Measurements from ENCODE around the gene DUSP9.
"Not testable (repeated sequence)": the region's sequence is repeated elsewhere in the genome, so short reads cannot be mapped to it uniquely, and the experiment has no call there.

The DUSP9 gene

DNA sequence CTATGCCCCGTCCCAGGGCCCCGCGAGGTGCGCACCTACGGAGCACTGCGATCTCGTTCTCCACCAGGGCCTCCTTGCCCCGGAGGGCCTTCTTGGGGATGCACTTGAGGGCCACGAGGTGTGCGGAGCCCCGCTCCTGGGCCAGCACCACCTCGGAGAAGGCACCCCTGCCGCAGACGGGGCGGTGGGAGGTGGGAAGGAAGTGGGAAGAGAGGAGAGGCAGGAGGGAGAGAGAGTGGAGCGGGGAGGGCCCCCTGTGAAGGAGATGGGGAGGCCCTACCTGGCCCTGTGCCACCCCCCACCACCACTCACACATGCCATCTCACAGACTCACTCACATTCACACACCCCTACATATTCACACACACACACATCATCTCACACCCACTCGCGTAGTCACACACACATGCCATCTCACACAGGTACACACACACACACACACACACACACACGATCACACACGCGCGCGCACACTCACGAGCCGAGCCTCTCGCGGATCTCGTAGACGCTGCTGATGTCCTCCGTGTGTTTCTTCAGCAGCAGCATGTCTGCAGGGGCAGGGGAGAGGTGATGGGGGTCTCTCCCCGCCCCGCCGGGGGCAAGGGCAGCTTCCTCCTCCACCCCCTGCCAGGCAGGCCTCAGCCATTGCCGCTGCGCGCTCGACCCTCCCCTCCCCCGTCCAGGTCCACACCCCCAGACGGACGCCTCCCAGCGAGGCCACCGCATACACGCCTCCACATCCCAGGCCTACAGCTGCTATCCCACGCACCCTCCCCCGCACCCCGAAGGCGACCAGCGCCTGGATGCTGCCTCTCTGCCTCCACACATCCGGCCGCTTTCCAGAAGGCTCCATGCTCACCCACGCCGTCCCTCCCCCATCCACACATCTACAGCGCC lies 25.8 kb downstream of the DUSP9 start:
- DNase-seq (ENCODE audit: low read depth in 2 of 2): no peak

DNA sequence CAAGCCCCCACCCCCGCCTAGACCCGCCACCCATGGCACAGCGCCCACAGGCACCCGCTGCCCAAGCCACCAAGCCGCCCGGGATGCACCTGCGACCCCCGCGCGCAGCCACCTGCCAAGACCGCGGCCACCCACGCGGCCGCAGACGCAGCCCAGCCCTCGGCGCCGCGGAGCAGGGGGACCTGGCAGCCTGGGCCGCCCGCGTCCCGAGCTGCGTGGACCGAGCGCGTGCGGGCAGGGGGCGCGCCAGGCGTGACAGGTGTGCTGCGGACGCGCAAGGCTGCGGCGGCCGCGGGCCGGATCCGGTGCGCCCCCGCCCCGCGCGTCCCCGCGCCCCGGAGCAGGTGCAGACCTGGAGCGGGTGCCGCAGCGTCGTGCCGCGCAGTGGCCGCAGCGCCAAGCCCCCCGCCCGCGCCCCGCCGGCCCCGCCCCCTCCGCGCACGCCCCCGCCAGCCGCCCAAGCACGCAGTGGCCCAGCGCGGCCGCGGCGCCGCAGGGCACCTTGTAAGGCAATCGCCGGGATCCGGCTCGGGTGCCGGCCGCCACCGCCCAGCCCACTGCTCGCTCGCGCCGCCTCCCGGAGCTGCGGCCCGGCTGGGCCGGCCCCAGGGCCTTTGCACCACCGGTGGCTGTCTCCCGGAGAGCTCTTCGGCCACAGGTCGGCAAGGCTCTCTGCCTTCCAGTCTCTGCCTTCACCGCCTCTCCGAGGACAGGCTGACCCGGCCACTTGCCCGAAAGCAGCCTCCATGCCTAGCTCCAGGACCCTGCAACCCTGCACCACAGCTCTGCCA lies 26.6 kb downstream of the DUSP9 start, which contains the start of gene PNCK:
TSS of gene PNCK (minus strand) at position 386 of the 791 bp plus-strand sequence. CDS start 737 bp downstream, outside the sequence.
- DNase-seq (ENCODE audit: low read depth in 2 of 2): no peak

GRCh38 chrX:153674219-153674851 lies 27.3 kb downstream of the DUSP9 start:
- no peak for DNase-seq (ENCODE audit: low read depth in 2 of 2)

DNA sequence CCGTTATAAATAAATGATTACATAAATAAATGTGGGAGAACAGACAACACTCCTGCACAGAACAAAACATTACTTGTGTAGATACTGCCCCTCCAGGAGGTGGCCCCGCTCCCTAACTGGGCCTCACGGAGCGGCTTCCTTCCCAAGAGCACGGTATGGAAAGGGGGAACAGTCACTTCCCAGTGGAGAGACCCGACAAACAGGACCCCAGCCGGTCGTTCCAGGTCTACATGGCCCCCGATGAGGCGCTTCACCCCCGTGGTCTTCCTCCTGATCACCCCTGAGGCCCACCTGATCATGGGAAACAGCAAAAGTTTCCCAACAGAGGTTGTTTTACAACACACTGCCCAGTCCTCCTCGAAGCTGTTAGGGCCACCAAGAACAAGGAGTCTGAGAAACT lies 34.2 kb downstream of the DUSP9 start:
- DNase-seq (ENCODE audit: low read depth in 2 of 2): no peak

- not testable (repeated sequence) for DNase-seq (ENCODE audit: low read depth in 2 of 2)
Observed at GRCh38 chrX:153683486-153683885, 36.5 kb downstream of the DUSP9 start.

GRCh38 chrX:153684467-153685155 lies 37.6 kb downstream of the DUSP9 start:
- no peak for DNase-seq (ENCODE audit: low read depth in 2 of 2)

GRCh38 chrX:153685156-153685536 lies 38.1 kb downstream of the DUSP9 start:
- DNase-seq (ENCODE audit: low read depth in 2 of 2): no peak

GRCh38 chrX:153685751-153686696 lies 39.0 kb downstream of the DUSP9 start:
- no peak for DNase-seq (ENCODE audit: low read depth in 2 of 2)

DNA sequence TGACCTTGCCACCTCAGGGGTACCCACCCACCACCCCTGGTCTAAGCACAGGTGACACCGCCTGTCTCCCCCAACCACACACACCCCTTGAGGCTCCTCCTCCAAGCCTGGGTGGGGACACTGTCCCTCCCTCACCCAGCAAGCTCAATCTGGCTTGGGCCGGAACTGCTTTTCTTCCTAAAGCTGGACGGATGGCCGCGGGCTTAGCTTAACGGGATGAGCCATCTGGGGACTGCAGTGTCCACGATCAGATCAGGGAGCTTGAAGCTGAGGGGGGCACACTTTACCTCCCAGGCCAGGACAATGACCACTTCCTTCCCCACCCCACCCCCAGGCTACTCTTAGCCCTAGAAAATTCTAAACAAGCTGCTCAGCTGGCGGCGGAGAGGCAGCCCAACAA lies 39.7 kb downstream of the DUSP9 start:
- no peak for DNase-seq (ENCODE audit: low read depth in 2 of 2)

- DNase-seq (ENCODE audit: low read depth in 2 of 2): no peak
Observed at GRCh38 chrX:153687121-153688039, 40.4 kb downstream of the DUSP9 start, which contains the start of gene SLC6A8. Gene SLC6A8 (plus strand): TSS chrX:153687926. CDS start chrX:153688575, 649 bp downstream.

DNA sequence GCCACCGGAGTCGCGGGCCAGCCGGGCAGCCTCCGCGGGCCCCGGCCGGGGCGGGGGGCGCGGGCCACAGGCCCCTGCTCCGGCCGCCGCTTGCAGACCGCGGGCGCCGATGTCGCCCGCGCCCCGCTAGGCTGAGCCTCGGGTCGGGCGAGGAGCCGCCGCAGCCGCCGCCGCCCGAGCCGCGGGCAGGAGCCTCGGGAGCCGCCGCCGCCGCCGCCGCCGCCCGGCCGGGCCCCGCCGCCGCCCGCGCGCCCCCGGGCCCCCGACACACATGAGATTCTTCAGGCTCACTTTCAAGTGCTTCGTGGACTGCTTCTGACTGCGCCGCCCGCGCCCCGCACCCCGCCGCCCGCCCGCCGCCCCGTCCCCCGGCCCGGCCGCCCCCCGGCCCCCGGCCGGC lies 41.1 kb downstream of the DUSP9 start:
- DNase-seq (ENCODE audit: low read depth in 2 of 2): no peak

DNA sequence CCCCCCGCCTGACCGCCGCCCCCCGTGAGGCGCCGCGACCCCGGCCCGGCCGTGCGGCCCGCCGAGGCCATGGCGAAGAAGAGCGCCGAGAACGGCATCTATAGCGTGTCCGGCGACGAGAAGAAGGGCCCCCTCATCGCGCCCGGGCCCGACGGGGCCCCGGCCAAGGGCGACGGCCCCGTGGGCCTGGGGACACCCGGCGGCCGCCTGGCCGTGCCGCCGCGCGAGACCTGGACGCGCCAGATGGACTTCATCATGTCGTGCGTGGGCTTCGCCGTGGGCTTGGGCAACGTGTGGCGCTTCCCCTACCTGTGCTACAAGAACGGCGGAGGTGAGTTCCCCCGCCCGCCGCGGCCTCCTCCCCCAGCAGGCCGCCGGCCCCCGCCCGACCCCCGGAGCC lies 41.5 kb downstream of the DUSP9 start:
- DNase-seq (ENCODE audit: low read depth in 2 of 2): no peak

DNA sequence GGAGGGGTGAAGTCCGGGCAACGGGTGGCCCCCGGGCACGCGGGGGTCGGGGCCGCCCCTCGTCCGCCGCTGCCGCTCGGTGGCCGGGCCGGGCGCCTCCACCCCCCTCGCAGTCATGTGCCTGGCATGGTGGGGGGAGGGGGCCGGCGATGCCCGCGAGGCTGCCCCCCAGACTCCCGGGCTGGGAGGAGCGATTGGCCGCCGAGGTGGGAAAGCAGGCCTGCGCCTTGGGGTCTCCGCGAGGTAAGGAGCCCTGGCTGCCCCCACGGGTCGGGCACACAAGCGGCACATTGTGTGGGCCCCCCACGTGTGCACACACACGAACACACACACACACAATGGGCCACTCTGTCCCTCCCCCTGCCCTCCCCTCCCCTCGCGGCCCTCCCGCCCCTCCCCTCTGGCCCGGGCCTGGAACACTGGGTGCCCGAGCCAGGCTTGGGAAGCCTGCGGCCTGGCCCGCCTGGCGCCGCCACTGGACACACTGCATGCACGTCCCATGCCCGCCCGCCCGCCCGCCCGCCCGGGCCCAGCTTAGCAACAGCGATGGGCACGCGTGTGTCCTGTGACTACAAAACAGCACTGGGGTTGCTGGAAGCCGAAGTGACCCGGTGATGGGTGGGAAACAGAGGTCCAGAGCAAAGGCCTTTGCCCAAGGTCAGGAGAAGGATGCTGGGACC lies 42.0 kb downstream of the DUSP9 start:
- DNase-seq (ENCODE audit: low read depth in 2 of 2): no peak

DNA sequence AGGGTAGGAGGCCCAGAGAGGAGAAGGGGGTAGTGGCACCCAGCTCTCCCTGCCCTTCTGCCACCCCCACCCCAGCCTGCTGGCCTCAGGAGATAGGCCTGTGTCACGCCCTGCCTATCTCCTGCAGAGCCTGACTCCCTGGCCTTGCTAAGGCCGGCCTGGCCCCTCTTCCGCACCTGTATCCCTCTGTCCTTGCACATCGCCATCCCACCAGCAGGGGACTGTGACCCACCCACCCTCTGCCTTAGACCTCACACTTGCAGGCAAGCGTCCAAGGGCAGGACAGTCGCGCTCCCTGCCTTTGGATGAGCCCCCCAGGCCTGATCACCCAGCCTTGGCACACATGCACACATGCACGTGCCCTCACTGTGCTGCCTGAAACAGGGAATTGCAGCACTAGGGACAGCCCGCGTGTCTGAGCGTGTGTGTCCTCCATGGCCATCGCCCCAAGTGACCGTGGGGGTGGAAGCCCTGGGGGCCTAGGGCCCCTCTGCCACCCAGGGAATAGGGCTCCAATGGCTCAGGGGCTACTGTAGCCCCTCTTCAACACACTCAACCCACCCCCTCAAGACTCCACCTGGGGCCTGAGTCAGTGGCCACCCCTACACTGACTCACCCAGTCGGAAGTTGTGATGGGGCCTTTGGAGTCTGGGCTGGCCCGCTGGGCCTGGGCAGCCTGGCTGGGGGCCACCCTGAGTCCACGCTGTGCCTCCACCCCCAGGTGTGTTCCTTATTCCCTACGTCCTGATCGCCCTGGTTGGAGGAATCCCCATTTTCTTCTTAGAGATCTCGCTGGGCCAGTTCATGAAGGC lies 42.9 kb downstream of the DUSP9 start:
- DNase-seq (ENCODE audit: low read depth in 2 of 2): no peak

DNA sequence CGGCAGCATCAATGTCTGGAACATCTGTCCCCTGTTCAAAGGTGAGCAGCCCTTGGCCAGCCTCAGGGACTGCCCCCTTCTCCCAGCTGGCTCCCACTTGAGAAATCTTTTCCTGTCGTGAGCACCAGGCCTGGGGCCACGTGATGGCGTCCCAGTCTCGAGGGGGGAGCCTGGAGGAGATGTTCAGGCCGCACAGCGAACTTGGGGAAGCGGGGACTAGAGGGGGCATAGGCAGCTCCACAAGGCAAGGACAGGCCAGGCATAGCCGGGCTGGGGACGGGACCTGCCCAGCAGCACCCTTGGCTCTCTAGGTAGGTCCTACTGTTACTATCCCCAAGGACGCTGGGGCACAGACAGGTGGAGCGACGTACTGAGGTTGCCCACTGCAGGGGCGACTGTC lies 43.5 kb downstream of the DUSP9 start:
- DNase-seq (ENCODE audit: low read depth in 2 of 2): no peak

DNA sequence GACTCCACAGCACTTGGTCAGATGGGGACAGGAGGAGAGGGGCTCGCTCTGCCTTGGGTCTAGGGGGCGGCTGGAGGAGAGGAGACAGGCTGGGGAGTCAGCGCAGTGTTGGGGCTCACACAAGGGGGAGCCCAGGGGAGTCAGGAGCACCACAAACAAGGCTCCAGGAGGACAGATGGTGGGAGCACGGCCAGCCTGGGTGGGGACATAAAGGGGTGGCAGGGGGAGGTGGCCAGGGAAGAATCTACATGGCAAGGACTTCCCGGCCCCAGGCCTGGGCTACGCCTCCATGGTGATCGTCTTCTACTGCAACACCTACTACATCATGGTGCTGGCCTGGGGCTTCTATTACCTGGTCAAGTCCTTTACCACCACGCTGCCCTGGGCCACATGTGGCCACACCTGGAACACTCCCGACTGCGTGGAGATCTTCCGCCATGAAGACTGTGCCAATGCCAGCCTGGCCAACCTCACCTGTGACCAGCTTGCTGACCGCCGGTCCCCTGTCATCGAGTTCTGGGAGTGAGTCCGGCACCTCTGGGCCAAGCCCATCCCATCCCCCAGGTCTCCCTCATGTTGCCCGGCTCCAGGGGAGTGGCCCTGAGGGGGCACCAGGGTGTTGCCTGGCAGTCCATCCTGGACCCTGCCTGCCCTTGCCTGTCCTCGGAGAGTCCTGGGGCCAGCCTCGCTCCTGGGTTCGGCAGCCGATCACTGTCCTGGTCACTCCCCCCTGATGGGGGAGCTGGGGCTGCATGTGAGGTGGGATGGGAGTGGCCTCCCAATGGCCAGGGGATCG lies 44.2 kb downstream of the DUSP9 start:
- not testable (repeated sequence) for DNase-seq (ENCODE audit: low read depth in 2 of 2)

GRCh38 chrX:153692003-153692402 lies 45.0 kb downstream of the DUSP9 start:
- no peak for DNase-seq (ENCODE audit: low read depth in 2 of 2)
